Kidney (tissue), 14 donors: Measurements from ENCODE around the gene SMYD3. TPM values are rescaled to one million over a fixed set of nuclear protein-coding genes. Genes with fewer than 3 reads are reported as not detected.

Experiments used
- DNase-seq, 5 donors: peaks; one replicate each; pipeline ENCODE4 v3.0.0-alpha.2; 2013 to 2020
- FAIRE-seq: peaks from 2 replicates; lab custom pipeline; 2012; peaks lifted over from hg19 to GRCh38; lab: Jason Lieb, UNC
- H3K27ac ChIP-seq, 2 donors: one replicate each; pipeline ENCODE4 v1.7.0; 2013; ENCODE audit warnings: low read depth in 2 of 2, low read length in 2 of 2, inconsistent platforms in 1 of 2
- H3K27me3 ChIP-seq: one replicate; pipeline ENCODE4 v1.7.1; 2013; ENCODE audit warnings: low read length, inconsistent platforms; ENCODE audit not compliant: control insufficient read depth, insufficient read depth
- H3K36me3 ChIP-seq, 3 donors: one replicate each; pipeline versions ENCODE4 v1.7.0 to v1.7.1; 2013; ENCODE audit warnings: low read length in 3 of 3, control low read depth in 1 of 3, inconsistent platforms in 1 of 3; ENCODE audit not compliant: insufficient read depth in 3 of 3, control insufficient read depth in 2 of 3
- H3K4me1 ChIP-seq, 3 donors: one replicate each; pipeline versions ENCODE4 v1.7.0 to v1.7.1; 2013; ENCODE audit warnings: low read length in 3 of 3, inconsistent platforms in 1 of 3, low read depth in 1 of 3; ENCODE audit not compliant: control insufficient read depth in 2 of 3, insufficient read depth in 2 of 3
- H3K4me3 ChIP-seq, 3 donors: one replicate each; pipeline versions ENCODE4 v1.7.0 to v1.8.1; 2013; ENCODE audit warnings: low read length in 3 of 3, control low read depth in 1 of 3, inconsistent platforms in 1 of 3
- H3K9ac ChIP-seq, 3 donors: one replicate each; pipeline versions ENCODE4 v1.7.0 to v1.7.1; 2013; ENCODE audit warnings: low read length in 3 of 3, control low read depth in 1 of 3, inconsistent platforms in 1 of 3
- H3K9me3 ChIP-seq, 3 donors: one replicate each; pipeline versions ENCODE4 v1.7.0 to v1.7.1; 2013; ENCODE audit warnings: low read length in 3 of 3, control low read depth in 1 of 3, inconsistent platforms in 1 of 3; ENCODE audit not compliant: control insufficient read depth in 2 of 3, insufficient read depth in 1 of 3
- CTCF ChIP-seq: IDR thresholded peaks from 3 replicates; pipeline ENCODE4 v1.5.1; 2012; ENCODE audit warnings: mild to moderate bottlenecking, moderate library complexity, borderline replicate concordance; ENCODE audit not compliant: insufficient read depth; ENCODE audit errors: extremely low read depth
- intact Hi-C: fragments of 100-400 bp; cut with DNase I; formaldehyde crosslinking; loops from one replicate; pipeline ENCODE4 v1.11.1; 2022
- polyA plus RNA-seq: library from polyadenylated mRNA; stranded (reverse); fragments of 350-450 nt; fragmentation: Illumina TruSeq; extraction: RNeasy Lipid Tissue Mini Kit (QIAGEN cat#74804); gene quantifications from one replicate; pipeline ENCODE4 v1.2.3, GENCODE V29; 2014; ENCODE audit warnings: low read depth, low replicate concordance; ENCODE audit not compliant: insufficient read depth
- total RNA-seq: library from RNA; stranded (reverse); fragmentation: NEBNext Ultra II Directional; extraction: Animal tissue kit (Norgen Biotek cat#: 25700); gene quantifications from one replicate; pipeline ENCODE4 v1.2.1, GENCODE V29; 2021
- donor health status: control.
- donor health status: control.
- donor health status: control.
- donor health status: control.
- donor health status: control.
- donor health status: DM: yes; HTN: yes; CAD: no.
- donor health status: Normal renal cell carcinoma (clear cell type).

SMYD3 gene
- total and polyA plus RNA-seq, 2 donors from 2014 or later: 23.3 to 23.9 TPM

GRCh38 chr1:246281195-246281594 lies 225.9 kb downstream of the SMYD3 start:
- no peak overlapping the region for H3K9ac ChIP-seq
- FAIRE-seq: no peak
- intact Hi-C loops: no loop called here

GRCh38 chr1:246280551-246280950 lies 226.5 kb downstream of the SMYD3 start:
- no peak for TF ChIP-seq CTCF
- FAIRE-seq: no peak
- peak in 3 of 5 donors; percentile 12 to 57 (median 40) for DNase-seq
- intact Hi-C loops: no loop called here
- no peaks in the 10 kb centered on the region for H3K27me3 ChIP-seq
- no peak overlapping the region for H3K27ac ChIP-seq
- no peak overlapping the region for H3K4me3 ChIP-seq
- H3K9me3 ChIP-seq: no peaks in the 10 kb centered on the region
- H3K4me1 ChIP-seq: no peaks in the 10 kb centered on the region
- H3K9ac ChIP-seq: no peak overlapping the region
- H3K36me3 ChIP-seq: no peaks in the 10 kb centered on the region

More at GRCh38 chr1:246281195-246281594, 225.9 kb downstream of the SMYD3 start:
- Histone ChIP-seq H3K4me1 (no peaks in the 10 kb centered on the region), H3K36me3 (no peaks in the 10 kb centered on the region), H3K27ac (no peak overlapping the region), H3K4me3 (no peak overlapping the region), H3K27me3 (no peaks in the 10 kb centered on the region), H3K9me3 (no peaks in the 10 kb centered on the region)
- DNase-seq: no peak
- no peak for TF ChIP-seq CTCF

- H3K36me3 ChIP-seq: no peaks in the 10 kb centered on the region
- no peak for TF ChIP-seq CTCF
- no peak overlapping the region for H3K27ac ChIP-seq
- intact Hi-C loops: no loop called here
- no peak overlapping the region for H3K4me3 ChIP-seq
- no peaks in the 10 kb centered on the region for H3K4me1 ChIP-seq
- FAIRE-seq (no peak), DNase-seq (no peak)
- no peaks in the 10 kb centered on the region for H3K9me3 ChIP-seq
- H3K9ac ChIP-seq: no peak overlapping the region
- H3K27me3 ChIP-seq: no peaks in the 10 kb centered on the region
Observed at GRCh38 chr1:246279402-246279801, 227.7 kb downstream of the SMYD3 start.

- Histone ChIP-seq H3K27ac (no peak overlapping the region), H3K9ac (no peak overlapping the region), H3K4me3 (no peak overlapping the region), H3K4me1 (no peaks in the 10 kb centered on the region), H3K27me3 (no peaks in the 10 kb centered on the region), H3K9me3 (no peaks in the 10 kb centered on the region), H3K36me3 (no peaks in the 10 kb centered on the region)
- TF ChIP-seq CTCF: no peak
- intact Hi-C loops: no loop called here
- DNase-seq (no peak), FAIRE-seq (no peak)
Observed at GRCh38 chr1:246278371-246278770, 228.7 kb downstream of the SMYD3 start.
